OCI-LY3 (cell line): ENCODE measurements around the gene RNF44.

Source experiments
- EZH2phosphoT487 ChIP-seq: fragments of 200-600 bp; shearing (Covaris generic); IDR thresholded peaks from 2 replicates; pipeline ENCODE4 v1.6.1; 2018; ENCODE audit warnings: antibody characterized with exemption, mixed run types, low read depth
- TF ChIP-seq, protein P1 (sequence below): fragments of 200-600, 300-600 bp; sonication (generic); IDR thresholded peaks from 2 replicates; pipeline ENCODE4 v1.5.1; 2014; ENCODE audit warnings: antibody characterized with exemption, low read length, low read depth

DNA sequence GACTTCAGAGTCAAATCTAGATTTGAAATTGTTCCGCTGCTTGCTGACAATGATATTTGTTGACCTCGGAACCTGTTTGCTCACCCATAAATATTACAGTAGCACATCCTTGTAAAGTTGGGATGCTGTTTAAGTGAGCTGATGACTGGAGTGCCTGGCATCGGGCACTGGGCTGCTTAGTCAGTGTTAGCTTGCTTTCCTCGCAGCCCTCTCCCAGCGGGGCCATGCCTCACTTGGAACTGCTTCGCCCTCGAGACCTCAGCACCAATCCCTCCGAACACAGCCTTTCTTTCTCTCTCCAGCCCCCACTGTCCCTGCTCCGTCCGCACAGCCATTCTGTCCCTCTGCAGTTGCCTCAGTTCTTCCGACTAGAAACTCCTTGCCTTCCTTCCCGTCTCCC is 23.4 kb downstream of the RNF44 start:
- TF ChIP-seq, protein P1, sequence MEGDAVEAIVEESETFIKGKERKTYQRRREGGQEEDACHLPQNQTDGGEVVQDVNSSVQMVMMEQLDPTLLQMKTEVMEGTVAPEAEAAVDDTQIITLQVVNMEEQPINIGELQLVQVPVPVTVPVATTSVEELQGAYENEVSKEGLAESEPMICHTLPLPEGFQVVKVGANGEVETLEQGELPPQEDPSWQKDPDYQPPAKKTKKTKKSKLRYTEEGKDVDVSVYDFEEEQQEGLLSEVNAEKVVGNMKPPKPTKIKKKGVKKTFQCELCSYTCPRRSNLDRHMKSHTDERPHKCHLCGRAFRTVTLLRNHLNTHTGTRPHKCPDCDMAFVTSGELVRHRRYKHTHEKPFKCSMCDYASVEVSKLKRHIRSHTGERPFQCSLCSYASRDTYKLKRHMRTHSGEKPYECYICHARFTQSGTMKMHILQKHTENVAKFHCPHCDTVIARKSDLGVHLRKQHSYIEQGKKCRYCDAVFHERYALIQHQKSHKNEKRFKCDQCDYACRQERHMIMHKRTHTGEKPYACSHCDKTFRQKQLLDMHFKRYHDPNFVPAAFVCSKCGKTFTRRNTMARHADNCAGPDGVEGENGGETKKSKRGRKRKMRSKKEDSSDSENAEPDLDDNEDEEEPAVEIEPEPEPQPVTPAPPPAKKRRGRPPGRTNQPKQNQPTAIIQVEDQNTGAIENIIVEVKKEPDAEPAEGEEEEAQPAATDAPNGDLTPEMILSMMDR: no peak
- no peak for TF ChIP-seq EZH2phosphoT487
